Smooth muscle cell (in vitro differentiated cells): Measurements from ENCODE around the gene TMEM131. TPM values are rescaled to one million over a fixed set of nuclear protein-coding genes. Genes with fewer than 3 reads are reported as not detected.

Experiments
- DNase-seq: peaks from one replicate; lab custom pipeline; 2025; ENCODE audit not compliant: unreplicated experiment; lab: John Stamatoyannopoulos, UW
- H2AFZ ChIP-seq: fragments of 200-600 bp; sonication (generic); 2 replicates; pipeline ENCODE4 v1.6.0; 2016; ENCODE audit warnings: antibody characterized with exemption, low read depth, mild to moderate bottlenecking
- H3F3A ChIP-seq: fragments of 200-600 bp; sonication (generic); 2 replicates; pipeline ENCODE4 v1.6.0; 2017; ENCODE audit warnings: antibody characterized with exemption, low read depth
- H3K27ac ChIP-seq: fragments of 200-600 bp; sonication (generic); 2 replicates; pipeline ENCODE4 v1.5.1; 2016; ENCODE audit warnings: low read depth, mild to moderate bottlenecking
- H3K27me3 ChIP-seq: fragments of 200-600 bp; sonication (generic); 2 replicates; pipeline ENCODE4 v1.6.1; 2016; ENCODE audit warnings: low read depth, mild to moderate bottlenecking
- H3K36me3 ChIP-seq: fragments of 200-600 bp; sonication (generic); 2 replicates; pipeline ENCODE4 v1.5.1; 2016; ENCODE audit warnings: low read depth
- H3K4me1 ChIP-seq: fragments of 200-600 bp; sonication (generic); 2 replicates; pipeline ENCODE4 v1.5.1; 2016; ENCODE audit warnings: low read depth
- H3K4me2 ChIP-seq: fragments of 200-600 bp; sonication (generic); 2 replicates; pipeline ENCODE4 v1.6.0; 2016; ENCODE audit warnings: mild to moderate bottlenecking
- H3K4me3 ChIP-seq: fragments of 200-600 bp; sonication (generic); 2 replicates; pipeline ENCODE4 v1.5.1; 2016; ENCODE audit warnings: mild to moderate bottlenecking
- H3K79me2 ChIP-seq: fragments of 200-600 bp; sonication (generic); 2 replicates; pipeline ENCODE4 v1.6.0; 2016; ENCODE audit warnings: low read depth, mild to moderate bottlenecking
- H3K9ac ChIP-seq: fragments of 200-600 bp; sonication (generic); 2 replicates; pipeline ENCODE4 v1.6.0; 2016; ENCODE audit warnings: low read depth
- H3K9me3 ChIP-seq: fragments of 200-600 bp; sonication (generic); replicated peaks from 2 replicates; pipeline ENCODE4 v1.5.1; 2016; ENCODE audit warnings: low read depth
- H4K20me1 ChIP-seq: fragments of 200-600 bp; sonication (generic); 2 replicates; pipeline ENCODE4 v1.6.0; 2016; ENCODE audit warnings: low read depth
- CTCF ChIP-seq: fragments of 200-600 bp; sonication (generic); IDR thresholded peaks from 2 replicates; pipeline ENCODE4 v1.5.1; 2017; ENCODE audit warnings: borderline replicate concordance, mild to moderate bottlenecking, antibody characterized with exemption; ENCODE audit not compliant: insufficient read depth, poor library complexity, severe bottlenecking
- WGBS: methylation state at CpG from one replicate; pipeline ENCODE4 v1.1.7; 2016; ENCODE audit warnings: low lambda C conversion rate; 5-methylcytosine and 5-hydroxymethylcytosine counted together
- polyA plus RNA-seq: library from polyadenylated mRNA; unstranded; fragments of >200 nt; fragmentation: Nextera tagmentation; extraction: Ambion mirVana; gene quantifications from 2 replicates; pipeline ENCODE4 v1.2.1, GENCODE V29; 2016
- total RNA-seq: library from RNA; depleted of rRNA; stranded (reverse); fragments of >200 nt; gene quantifications from 2 replicates; pipeline ENCODE4 v1.2.3, GENCODE V29; 2014

The TMEM131 gene
- total and polyA plus RNA-seq, 2 experiments from 2014 or later: 16.7 to 32.3 TPM

GRCh38 chr2:97741251-97741650 lies 254.5 kb downstream of the TMEM131 start:
- no peak overlapping the region for H3K27ac ChIP-seq
- H3K9ac ChIP-seq: no peak overlapping the region
- DNase-seq: no peak
- no peaks in the 10 kb centered on the region for H3K9me3 ChIP-seq
- H3K27me3 ChIP-seq: no peaks in the 10 kb centered on the region
- H3K79me2 ChIP-seq: no peaks in the 10 kb centered on the region
- no peak for TF ChIP-seq CTCF
- H3K36me3 ChIP-seq: no peaks in the 10 kb centered on the region
- no peak overlapping the region for H3K4me3 ChIP-seq
- H3K4me2 ChIP-seq: no peak overlapping the region
- H3F3A ChIP-seq: no peaks in the 10 kb centered on the region
- no peaks in the 10 kb centered on the region for H4K20me1 ChIP-seq
- H3K4me1 ChIP-seq: no peaks in the 10 kb centered on the region
- H2AFZ ChIP-seq: no peak overlapping the region
- WGBS: 95% methylated on average over 20 of the region's 20 CpGs

DNA sequence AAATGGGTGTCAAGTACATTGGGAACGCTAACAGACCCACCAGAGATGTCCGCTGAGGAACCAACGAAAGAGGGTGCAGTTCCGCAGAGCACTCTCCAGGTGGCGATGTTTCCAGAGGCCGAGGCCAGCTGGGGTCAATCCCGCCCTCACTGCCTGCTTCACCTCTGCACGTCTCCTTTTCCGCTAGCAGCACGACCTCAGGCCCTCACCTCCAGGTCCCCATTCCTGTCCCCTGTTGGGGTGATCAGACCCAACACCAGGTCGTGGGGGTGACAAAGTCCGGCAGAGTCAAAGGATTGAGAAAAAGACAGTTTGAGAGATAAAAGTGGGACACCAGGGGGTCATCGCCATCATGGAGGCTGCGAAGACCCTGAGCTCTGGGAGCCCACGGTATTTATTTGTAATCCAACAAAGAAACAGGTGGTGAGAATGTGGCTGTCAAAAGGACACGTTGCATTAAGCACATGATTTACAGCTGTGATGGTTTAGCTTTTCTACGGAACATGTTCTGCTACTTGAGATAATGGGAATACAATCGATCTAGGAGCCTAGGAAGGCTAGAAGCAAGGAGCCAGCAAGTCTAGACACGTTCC lies 255.1 kb downstream of the TMEM131 start:
- no peak overlapping the region for H3K4me2 ChIP-seq
- H3K9me3 ChIP-seq: no peaks in the 10 kb centered on the region
- no peak overlapping the region for H2AFZ ChIP-seq
- no peak overlapping the region for H3K4me3 ChIP-seq
- H3K36me3 ChIP-seq: no peaks in the 10 kb centered on the region
- H3F3A ChIP-seq: no peaks in the 10 kb centered on the region
- no peaks in the 10 kb centered on the region for H4K20me1 ChIP-seq
- no peak for DNase-seq
- no peak overlapping the region for H3K27ac ChIP-seq
- no peak overlapping the region for H3K9ac ChIP-seq
- H3K27me3 ChIP-seq: no peaks in the 10 kb centered on the region
- TF ChIP-seq CTCF: peak; percentile 78
- no peaks in the 10 kb centered on the region for H3K79me2 ChIP-seq
- H3K4me1 ChIP-seq: no peaks in the 10 kb centered on the region
- 37% methylated on average over 19 of the region's 19 CpGs for WGBS

DNA sequence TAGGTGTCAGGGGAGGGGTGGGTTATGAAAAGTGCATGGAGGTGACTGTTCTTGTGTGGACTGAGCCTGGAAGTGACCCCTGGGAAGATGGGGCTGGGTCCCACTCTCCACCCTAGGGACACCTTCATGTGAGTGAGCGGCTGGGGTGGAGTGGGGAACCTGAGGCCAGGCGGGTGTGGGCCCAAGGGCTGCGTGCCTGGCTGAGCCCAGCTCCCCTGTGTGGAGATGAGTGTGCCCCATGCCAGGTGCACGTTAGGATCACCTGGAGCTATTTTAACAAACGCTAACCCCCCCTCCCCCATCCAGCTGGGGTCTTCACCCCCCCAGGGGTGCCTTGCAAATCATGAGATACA lies 255.9 kb downstream of the TMEM131 start:
- Histone ChIP-seq H3K4me1 (no peaks in the 10 kb centered on the region), H2AFZ (no peak overlapping the region), H3K27me3 (no peaks in the 10 kb centered on the region), H3F3A (no peaks in the 10 kb centered on the region), H4K20me1 (no peaks in the 10 kb centered on the region), H3K79me2 (no peaks in the 10 kb centered on the region), H3K9ac (no peak overlapping the region), H3K4me2 (no peak overlapping the region), H3K27ac (no peak overlapping the region), H3K4me3 (no peak overlapping the region), H3K9me3 (no peaks in the 10 kb centered on the region), H3K36me3 (no peaks in the 10 kb centered on the region)
- DNase-seq: no peak
- WGBS: 69% methylated on average over 2 of the region's 5 CpGs
- no peak for TF ChIP-seq CTCF
